GDM1 (cell line): Measurements from ENCODE around the gene CDH15.
A peak's percentile ranks its signal among the peaks of the same experiment; 100 is the strongest.
"Not testable (repeated sequence)": the region's sequence is repeated elsewhere in the genome, so short reads cannot be mapped to it uniquely, and the experiment has no call there.

Experiments used
- DNase-seq: peaks from one replicate; lab custom pipeline; 2025; lab: John Stamatoyannopoulos, UW

CDH15 gene

DNA sequence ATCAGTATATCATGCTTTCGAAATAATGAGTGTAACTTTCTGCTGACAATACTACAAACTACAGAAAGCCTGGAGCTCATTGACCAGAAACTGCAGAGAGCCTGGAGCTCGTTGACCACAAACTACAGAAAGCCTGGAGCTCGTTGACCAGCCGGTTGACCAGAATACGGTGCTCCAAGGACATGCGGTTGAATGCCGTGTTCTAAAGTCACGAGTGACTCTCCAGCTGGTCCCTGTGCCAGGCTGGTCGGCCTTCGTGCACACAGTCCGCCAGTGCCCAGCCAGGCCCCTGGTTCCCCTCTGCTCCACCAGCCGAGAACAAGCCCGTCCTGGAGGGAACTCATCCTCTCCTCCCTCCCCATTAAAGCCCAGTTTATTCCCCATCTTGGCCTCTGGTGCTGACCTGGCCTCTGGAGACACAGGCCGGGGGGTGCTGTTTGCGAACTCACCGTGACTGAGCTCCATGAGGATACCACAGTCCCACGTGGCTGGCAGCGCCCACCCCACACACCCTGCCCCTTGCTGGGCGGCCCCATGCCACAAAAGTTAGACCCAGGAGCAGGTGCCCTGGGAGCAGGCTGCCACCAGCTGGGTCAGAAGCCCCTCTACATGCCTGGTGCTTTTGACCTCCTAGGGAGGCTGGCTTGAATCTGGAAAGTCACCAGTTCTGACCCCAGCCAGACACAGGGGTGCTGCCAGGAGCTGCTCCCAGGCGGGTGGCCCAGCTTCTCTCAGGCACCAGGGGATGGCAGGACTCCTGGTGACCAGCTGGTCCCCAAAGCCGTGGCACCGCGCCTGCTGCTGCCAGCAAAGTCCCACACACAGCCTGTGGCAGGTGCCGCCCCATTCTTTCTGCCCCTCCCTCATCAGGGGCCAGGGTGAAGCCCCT lies 15.5 kb upstream of the CDH15 start:
- DNase-seq = no peak

DNA sequence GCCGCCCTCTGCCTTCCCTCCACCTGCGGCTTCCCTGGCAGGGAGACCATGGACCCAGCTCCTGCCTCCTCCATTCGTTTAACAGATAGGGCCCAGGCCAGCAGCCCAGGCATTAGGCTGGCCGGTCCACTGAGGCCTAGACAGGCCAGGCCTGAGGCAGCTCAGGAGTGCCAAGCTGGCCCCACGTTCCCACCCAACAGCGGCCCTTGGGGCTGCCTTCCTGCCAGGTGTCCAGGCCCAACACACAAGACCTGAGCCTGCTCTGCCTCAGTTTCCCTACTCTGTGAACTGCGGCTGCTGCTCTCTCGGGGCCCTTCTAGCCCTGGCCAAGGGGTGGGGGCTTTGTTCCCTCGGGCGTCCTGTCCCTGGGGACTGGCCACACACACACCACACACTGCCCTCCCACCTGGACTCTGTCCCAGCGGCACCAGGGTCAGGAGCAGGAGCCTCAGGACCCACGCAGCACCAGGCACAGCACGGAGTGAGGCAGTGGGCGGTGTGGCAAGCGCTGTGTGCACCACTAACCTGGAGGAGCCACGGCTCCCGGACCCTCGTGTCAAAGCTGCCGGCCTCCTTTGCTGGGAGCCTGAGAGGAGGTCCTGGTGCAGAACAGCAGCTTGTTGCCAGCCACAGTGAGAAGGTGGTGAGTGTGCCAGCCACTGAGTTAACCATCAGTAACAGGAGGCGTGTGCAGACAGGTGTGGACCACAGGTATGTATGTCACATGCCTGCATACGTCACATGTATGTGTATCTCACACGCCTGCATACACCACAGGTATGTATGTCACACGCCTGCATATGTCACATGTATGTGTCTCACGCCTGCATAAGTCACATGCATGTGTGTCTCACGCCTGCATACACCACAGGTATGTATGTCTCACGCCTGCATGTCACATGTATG lies 14.6 kb upstream of the CDH15 start:
- DNase-seq = no peak

DNA sequence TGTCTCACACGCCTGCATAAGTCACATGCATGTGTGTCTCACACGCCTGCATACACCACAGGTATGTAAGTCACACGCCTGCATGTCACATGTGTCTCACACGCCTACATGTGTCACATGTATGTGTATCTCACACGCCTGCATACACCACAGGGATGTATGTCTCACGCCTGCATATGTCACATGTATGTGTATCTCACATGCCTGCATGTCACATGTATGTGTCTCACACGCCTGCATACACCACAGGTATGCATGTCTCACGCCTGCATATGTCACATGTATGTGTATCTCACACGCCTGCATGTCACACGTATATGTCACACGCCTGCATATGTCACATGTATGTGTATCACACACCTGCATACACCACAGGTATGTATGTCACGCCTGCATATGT lies 13.8 kb upstream of the CDH15 start:
- DNase-seq = no peak

DNA sequence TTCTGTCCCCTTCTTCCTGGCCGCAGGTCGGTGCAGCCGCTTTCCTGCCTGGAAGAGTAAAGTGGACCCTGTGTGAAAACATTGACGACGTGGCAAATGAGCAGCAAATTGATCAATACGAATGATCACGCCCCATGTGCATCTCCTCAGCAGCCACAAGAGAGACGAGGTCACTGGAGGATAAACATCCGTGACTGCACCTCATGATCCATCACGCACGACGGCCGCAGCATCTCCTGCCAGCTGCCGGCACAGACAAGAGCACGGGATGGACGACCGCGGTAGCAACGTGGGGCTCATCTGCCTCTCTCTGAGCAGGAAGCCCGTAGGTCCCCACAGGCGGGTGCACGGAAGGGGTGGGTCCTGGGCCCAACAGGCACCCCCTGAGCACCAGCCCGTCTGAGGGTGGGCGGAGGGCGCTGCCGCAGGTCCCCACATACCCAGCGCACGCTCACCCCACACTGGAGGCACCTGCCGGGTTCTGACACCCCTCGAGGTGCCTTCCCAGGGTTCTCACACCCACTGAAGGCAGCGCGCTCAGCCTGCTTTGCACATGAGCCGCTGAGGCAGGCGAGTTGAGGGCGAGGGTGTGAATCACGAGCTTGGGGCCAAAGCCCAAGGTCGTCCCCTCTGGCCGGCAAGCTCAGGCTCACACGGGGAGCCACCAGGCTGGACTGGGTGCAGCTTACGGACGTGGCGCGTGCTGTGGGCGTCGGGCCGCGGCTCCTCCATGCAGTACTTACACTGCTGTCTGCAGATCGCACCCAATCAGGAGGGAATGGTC lies 12.3 kb upstream of the CDH15 start:
- DNase-seq = no peak

DNA sequence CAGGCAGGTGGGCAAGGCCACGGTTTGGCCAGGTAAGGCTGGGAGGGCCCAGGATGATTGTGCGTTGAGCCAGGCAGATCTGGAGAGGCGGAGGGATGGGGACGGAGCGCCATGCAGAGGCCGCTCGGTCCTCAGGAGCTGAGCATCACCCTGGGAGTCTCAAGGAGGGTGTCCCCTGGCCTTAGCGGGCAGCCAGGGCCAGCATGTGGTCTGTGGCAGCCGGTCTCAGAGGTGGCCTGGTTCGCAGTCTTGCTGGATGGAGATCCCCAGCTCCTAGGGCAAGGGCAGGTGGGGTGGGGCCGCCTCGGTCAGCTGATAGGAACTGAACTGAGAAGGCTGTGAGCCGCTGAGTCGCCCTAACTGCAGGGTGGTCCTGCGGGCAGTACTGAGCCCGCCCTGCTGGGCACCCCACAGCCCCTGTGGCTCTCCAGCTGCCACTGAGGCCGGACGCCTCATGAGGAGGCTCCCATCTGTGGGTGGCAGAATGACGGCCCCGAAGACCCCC lies 11.6 kb upstream of the CDH15 start:
- no peak for DNase-seq

DNA sequence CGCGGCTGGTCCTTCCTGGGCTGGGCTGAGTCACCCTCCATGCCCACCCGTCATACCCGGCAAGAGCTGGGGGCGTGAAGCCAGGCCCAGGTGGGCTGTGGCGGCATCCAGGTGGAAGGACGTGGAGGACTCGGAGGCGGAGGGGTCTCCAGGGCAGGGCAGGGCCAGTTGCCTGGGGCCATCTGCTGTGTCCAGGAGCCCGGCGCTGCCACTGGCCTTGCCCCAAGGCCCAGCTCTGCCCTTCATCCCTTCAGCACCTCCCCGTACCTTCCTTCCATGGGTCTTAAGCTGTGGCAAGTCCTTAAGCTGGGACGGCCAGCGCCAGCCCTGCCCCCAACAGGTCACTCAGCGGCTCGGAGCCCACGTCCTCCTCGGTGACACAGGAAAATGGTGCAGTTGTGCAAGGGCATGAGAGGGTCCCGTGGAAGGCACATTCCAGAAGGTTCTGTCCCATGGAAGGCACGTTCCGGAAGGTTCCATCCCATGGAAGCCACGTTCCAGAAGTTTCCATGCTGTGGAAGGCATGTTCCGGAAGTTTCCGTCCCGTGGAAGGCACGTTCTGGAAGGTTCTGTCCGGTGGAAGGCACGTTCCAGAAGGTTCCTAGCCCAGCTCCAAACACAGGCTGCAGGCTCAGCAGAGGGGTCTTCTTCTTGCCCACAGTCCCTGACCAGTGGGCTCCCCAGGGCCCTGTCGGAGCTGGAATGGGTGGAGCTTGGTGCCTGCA lies 10.4 kb upstream of the CDH15 start:
- DNase-seq = no peak

DNA sequence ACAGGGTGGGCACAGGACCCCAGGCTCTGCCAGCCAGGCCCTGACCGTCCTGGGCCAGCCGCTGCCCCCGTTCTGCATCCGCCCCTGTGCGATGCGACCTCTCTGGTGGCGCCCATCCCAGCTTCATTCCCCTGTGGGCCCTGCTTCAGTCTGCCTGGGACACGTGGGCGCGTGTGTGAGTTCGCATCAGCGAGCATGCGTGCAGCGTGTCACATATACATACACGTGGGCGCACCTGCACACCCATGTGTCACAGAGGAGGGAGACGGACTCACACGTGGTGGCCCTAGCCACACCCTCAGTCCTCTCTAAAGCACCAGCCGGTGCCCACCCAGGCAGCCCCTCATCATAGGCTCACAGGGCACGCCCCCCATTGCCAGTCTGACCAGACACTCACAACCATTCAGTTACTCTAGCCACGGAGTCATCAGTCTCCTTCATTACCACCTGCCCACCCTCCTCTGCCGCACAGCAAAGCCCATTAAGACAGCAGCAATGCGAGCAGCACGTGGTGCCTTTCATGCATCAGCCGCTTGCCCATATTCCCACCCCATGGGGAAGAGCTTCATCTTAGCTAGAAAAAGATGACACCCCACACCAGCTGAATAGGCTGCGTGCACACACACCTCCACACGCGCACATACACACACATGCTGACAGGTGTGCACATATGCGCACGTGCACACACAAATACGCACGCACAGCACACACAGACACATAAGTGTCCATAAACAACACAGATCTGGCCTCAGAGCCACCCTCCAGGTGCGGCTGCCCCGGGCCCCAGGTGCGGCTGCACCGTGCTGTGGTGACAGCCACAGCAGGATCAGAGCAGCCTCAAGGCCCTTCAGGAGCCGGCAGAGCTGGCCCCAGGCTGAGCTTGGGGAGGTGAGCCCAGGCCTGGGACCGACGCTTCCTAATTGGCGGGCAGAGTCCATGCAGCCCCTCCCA lies 9.5 kb upstream of the CDH15 start:
- DNase-seq = no peak

DNA sequence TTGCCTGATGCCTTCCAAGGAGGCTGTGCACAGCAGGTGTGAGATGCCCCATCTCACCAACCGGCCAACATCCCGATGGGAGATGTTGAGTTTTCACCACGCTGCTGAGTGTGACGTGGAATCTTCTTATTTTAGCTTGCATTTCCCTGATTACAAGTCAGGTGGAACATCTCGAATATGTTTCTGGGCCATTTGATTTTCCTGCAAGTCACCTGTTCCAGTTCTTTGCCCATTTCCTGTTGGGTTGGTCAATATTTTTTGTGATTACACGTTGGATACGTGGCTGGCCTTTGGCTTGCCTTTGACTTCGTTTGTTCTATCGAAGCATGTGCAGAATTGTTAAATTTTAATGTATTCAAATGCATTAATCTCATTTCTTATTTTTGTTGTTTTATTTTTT lies 8.3 kb upstream of the CDH15 start:
- no peak for DNase-seq

DNA sequence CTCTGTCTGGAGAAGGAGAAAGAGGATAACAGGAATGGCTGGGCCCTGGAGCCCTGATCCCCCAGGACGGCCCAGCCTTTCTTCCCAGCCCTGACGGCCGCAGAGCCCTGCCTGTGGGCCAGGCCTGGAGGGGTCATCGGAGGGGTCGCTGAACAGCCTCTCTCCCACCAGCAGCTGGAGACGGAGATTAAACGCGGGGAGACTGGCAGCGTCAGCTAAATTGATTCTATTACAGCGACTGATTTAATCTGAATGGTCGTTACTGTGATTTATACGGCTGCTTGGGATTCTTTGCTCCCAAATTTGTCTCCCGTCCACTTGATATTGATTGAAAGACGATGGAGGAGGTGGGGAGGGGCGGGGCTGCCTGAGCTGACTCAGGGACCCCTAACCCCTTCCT lies 7.1 kb upstream of the CDH15 start:
- DNase-seq = no peak

DNA sequence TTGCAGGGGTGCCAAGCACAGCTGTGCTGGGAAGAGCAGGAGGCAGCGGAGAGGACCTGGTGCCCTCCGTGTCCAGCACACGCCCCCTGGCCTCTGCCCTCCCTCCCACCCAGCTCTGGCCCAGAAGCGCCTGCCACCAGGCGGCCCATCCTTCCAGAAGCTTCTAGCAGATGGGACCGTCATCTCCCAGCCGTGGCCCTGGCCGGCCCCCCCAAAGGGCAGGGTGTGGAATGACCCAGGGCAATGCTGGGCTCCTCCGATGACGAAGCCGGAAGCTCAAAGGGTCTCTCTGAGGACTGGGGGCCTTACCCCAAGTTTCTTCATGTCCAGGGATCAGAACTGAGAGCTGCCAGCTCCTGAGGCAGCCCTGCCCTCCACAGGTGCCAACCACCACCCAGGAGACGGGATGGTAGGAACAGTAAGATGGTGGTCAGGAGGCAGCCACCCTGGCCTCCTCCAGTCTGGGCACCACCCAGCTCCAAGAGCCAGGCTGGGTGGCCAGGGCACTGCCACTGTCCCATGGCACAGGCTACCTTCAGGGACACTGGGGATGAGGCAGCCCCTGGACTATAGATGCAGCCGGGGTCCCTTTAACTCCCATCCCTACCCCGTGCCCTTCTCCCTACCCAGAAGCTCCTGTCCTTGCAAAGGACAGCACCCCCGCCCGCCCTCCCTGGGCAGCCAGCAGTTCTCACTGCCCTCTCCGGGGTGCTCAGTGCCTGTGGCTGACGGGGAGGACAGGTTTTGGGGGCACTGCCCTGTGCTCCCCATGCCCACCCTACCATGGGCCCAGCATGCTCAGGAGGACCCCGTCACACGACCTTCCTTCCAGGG lies 6.5 kb upstream of the CDH15 start:
- DNase-seq = no peak

DNA sequence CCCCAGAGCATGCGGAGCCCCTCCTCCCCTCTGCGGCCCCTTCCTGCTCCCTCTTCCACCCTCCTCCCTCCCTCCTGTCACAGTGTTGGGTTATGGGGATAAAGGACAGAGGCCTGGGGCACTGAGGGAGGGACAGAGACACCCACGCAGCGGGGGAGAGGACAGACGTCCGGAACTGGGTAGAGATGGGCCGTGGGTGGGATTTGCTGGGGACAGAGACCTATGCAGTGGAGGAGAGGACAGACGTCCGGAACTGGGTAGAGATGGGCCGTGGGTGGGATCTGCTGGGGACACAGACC lies 5.9 kb upstream of the CDH15 start:
- not testable (repeated sequence) for DNase-seq

DNA sequence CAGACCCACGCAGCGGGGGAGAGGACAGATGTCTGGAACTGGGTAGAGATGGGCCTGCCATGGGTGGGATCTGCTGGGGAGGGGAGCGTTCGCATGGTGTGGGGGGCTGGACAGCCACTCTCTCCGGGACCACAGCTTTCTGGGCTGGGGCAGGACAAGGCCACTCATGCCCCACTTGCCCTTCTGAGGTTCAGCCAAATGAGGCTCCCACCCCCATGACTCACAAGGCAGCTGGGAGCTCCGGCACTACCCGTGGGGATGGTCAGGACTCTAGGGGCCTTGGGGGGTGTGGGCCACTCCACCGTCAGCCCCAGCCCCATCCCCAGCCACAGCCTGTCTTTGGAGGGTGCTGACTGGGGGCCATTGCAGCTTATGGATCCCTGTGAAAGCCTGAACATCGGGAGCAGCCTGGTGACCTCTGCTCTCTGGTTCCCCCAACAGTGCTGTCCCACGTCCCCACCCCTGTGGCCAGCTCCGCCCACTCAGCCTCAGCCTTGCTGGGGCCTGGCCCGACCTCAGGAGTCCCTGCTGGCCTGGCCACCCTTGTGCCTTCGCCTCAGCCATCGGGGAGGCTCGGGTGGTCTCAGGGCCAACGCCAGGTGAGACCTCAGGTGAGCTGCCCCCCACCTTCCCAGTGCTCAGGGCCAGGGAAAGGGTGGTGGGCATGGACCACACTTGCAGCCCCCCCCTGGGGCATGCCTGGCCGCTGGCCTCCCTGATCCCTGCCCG lies 4.7 kb upstream of the CDH15 start:
- no peak for DNase-seq

DNA sequence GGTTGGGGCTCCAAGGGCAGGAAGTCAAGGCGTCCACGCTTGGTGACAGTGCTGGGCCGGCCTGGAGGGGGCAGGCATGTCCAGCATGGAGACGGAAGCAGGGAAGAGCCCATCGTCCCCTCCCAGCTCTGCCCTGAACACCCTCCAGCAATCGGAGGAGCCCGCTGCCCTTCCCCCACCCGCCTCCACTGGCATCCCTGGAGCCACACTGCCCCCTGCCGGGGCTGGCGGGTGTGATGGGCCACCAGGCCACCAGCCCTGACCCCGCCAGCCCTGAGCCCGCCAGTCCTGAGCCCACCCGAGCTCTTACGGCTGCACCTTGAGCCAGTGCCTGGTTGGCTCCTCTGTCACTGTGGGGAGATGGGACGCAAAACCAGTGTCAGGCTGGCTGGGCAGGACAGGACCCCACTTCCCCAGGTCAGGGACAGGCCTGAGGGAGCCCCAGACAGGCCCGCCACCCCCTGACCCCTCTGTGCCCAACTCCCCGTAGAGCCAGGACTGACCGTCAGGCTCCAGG lies 4.1 kb upstream of the CDH15 start:
- DNase-seq = peak; percentile 67

DNA sequence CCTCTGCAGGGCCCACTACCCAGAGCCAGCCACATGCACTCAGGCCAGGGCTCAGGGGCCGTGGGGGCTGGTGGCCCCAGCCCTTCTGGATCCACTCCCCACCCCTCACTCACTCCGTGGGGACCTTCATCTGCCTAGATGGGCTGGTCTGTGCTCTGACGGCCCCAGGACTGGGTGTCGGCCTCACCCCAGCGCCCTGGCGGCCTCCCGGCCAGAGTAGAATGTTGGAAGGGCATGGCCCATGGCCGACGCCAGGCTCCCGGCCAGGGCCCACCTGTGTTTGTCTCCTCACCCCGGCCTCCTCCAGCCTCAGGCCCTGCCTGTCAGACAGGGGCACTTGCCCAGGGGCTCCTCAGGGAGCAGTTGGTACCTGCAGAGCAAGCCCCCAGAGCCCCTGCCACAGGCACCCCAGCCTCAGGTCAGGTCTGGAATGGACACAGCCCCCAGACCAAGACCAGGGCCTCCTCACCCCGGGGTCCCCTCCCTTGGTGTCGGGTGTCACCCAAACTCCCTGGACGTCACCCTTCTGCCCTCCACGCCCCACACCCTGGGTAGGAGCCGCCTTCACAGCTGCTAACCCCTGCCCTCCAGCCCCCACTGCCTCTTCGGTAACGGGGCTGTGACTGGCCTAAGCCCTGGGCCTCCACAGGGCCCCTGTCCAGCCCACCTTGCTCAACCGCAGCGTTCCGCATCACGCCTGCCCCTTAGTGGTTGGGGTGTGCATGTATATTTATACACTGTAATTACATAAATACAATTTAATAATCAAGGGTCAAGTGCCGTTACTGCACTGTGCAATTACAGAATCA lies 3.0 kb upstream of the CDH15 start:
- no peak for DNase-seq

DNA sequence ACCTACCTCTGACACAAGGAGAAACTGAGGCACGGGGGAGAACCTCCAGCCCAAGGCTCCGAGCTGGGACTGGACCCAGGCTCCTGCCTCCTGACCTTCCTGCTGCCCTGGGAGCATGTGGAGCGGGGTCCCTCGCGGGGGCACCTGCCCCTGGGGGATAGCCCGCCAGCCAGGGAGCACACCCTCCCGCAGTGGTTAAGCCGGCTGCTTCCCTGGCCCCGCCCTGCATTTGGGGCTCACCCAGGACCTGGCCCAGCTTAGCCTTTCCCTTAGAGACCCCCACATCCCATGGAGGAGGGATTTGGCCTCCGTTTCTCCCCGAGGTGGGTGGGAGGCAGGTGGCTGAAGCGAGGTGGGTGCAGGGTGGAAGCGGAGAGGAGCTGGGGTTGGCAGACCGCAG lies 1.8 kb upstream of the CDH15 start:
- no peak for DNase-seq

DNA sequence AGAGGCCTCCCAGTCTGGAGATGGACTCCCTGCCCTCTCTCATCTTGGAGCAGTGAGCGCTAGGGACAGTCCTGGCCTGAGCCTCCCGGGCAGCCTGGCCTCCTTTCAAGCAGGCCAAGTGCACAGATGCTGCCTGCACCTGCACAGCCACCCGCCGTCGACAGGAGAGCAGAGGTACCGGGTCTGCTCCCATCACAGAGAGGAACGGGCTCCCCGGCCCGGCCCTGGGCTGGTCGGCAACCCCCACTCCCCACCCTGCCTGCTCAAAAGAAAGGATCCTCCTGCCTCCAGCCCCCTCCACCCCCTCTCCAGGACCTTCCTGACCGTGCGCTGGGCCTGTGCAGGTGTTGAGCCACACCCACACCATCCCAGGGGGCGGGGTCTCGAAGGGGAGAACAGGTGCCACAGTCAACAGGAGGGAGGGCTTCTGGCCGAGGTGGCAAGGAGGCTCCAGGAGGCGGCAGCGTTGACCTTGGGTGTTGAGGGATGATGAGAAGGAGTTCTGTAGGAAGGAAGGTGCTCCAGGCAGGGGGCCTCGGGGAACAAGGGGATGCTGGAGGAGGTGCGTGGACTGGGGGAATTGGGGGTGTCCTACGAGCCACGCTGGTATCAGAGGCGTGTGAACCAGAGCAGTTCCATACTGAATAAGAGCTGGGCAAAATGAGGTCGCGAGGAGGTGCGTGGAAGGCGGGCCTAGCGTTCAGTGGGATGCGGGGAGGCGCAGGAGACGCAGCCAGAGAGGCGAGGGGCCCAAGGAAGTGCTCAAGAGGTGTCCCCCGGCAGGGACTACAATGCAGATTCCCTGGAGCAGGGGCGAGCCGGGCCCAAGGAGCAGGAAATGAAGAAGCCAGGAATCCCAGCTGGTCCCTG lies 967 bp upstream of the CDH15 start:
- no peak for DNase-seq

DNA sequence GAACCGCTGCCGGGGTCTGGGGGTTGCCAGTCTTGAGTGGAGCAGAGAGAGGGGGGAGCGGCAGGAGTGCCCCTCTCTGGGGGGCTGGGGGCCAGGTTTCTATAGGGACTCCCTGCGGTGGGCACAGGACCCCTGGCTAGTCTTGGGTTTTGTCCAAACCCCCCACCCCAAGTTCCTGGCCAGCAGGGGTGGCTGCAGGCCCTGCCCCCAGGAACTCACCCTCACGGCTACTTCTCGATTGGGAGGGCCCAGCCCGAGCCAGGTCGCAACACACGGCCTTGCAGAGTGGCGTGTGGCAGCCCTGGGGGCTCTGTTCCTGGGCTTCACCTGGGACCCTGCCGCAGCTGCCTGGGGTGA lies 601 bp downstream of the CDH15 start:
- no peak for DNase-seq
